Bronchial epithelial cell (primary cell): Measurements from ENCODE around the gene BRD1. TPM values are rescaled to one million over a fixed set of nuclear protein-coding genes. Genes with fewer than 3 reads are reported as not detected.

Experiments used
- DNase-seq: peaks from one replicate; pipeline ENCODE4 v3.0.0-alpha.2; 2010; ENCODE audit warnings: low read depth
- FAIRE-seq: peaks from 2 replicates; lab custom pipeline; 2011; peaks lifted over from hg19 to GRCh38; lab: Jason Lieb, UNC
- H3K27me3 ChIP-seq: 2 replicates; pipeline ENCODE4 v1.5.1; 2011; ENCODE audit warnings: low read length; ENCODE audit not compliant: control insufficient read depth, insufficient read depth
- H3K36me3 ChIP-seq: 2 replicates; pipeline ENCODE4 v1.5.1; 2011; ENCODE audit warnings: low read length; ENCODE audit not compliant: control insufficient read depth, insufficient read depth
- H3K4me3 ChIP-seq: 2 replicates; pipeline ENCODE4 v1.5.1; 2011; ENCODE audit warnings: mild to moderate bottlenecking, low read depth, low read length, control low read depth
- CTCF ChIP-seq: IDR thresholded peaks from 2 replicates; pipeline ENCODE4 v1.5.1; 2011; ENCODE audit warnings: mild to moderate bottlenecking, moderate library complexity, low read length, control low read depth, inconsistent platforms; ENCODE audit not compliant: insufficient read depth, severe bottlenecking
- total RNA-seq: library from RNA; depleted of rRNA; stranded (reverse); fragments of >200 nt; gene quantifications from 2 replicates; pipeline ENCODE4 v1.2.1, GENCODE V29; 2014

The BRD1 gene
- total RNA-seq, 1 donor from 2014 or later = 18.2 TPM

GRCh38 chr22:49790912-49791311 lies 36.8 kb downstream of the BRD1 start:
- no peak for TF ChIP-seq CTCF
- Histone ChIP-seq H3K36me3 (peaks cover 40% of the 10 kb centered on the region), H3K4me3 (no peak overlapping the region), H3K27me3 (no peaks in the 10 kb centered on the region)
- DNase-seq = no peak
- no peak for FAIRE-seq

GRCh38 chr22:49789289-49790141 lies 38.2 kb downstream of the BRD1 start:
- Histone ChIP-seq H3K27me3 (no peaks in the 10 kb centered on the region), H3K36me3 (peaks cover 35% of the 10 kb centered on the region), H3K4me3 (no peak overlapping the region)
- no peak for DNase-seq
- no peak for FAIRE-seq
- TF ChIP-seq CTCF = no peak

DNA sequence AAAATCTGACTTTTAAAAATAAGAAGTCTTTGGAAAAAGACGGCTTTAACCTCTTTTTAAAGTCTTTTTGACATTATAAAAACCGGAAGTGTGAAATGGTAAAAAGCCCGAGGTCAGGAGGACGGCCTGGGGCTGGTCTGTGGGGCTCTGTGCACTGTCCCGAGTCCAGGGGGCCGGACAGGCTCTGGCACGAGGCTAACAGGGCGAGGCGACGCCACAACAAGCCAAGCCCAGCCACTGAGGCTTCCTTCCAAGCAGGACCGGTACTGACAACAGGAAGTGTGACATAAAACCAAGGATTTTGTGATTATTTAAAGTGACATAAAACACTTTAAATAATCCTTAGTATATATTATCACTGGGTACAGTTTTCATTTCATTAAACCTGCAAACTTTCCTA lies 39.2 kb downstream of the BRD1 start:
- H3K4me3 ChIP-seq = no peak overlapping the region
- H3K36me3 ChIP-seq = peaks cover 27% of the 10 kb centered on the region
- no peaks in the 10 kb centered on the region for H3K27me3 ChIP-seq
- TF ChIP-seq CTCF = no peak
- FAIRE-seq (no peak), DNase-seq (no peak)

DNA sequence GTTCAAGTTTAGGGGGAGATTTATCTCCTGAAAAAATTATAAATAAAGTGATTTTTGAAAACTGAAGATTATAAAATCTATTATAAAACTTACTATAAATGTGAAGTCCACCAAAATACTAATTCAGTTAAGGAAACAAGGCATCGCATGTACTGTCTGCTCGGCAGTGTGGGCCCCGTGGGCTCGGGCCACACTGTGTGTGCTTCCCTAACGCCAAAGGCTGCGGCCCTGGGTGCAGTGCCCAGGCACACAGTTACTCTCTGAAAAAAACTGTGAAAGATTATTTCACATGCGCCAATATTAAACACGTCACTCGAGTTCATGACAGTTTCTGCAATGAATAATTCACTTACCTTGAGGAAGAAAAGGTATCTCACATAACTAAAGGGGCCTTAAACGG lies 39.8 kb downstream of the BRD1 start:
- no peak for DNase-seq
- peaks cover 27% of the 10 kb centered on the region for H3K36me3 ChIP-seq
- TF ChIP-seq CTCF = no peak
- no peak for FAIRE-seq
- no peak overlapping the region for H3K4me3 ChIP-seq
- H3K27me3 ChIP-seq = no peaks in the 10 kb centered on the region

GRCh38 chr22:49786976-49787706 lies 40.5 kb downstream of the BRD1 start:
- Histone ChIP-seq H3K27me3 (no peaks in the 10 kb centered on the region), H3K4me3 (no peak overlapping the region), H3K36me3 (peaks cover 26% of the 10 kb centered on the region)
- DNase-seq (no peak), FAIRE-seq (no peak)
- TF ChIP-seq CTCF = no peak
